Lower lobe of right lung (tissue), 2 donors: ENCODE measurements around the gene SHISA5. TPM values are rescaled to one million over a fixed set of nuclear protein-coding genes. Genes with fewer than 3 reads are reported as not detected.

ENCODE experiments used
- ATAC-seq, 2 donors: fragments of 200-7000 bp; cut with Tn5 transposase; one replicate each; pipeline ENCODE4 v1.9.1; 2020 to 2022; ENCODE audit warnings: mild to moderate bottlenecking in 2 of 2, moderate library complexity in 2 of 2
- DNase-seq: peaks from one replicate; pipeline ENCODE4 v3.0.0-alpha.2; 2020
- H3K27ac ChIP-seq: fragments of 200-600 bp; one replicate; pipeline ENCODE4 v1.8.0; 2022
- H3K27me3 ChIP-seq: fragments of 200-600 bp; one replicate; pipeline ENCODE4 v1.8.0; 2022; ENCODE audit warnings: low read depth
- H3K36me3 ChIP-seq: fragments of 200-600 bp; one replicate; pipeline ENCODE4 v1.8.0; 2022; ENCODE audit warnings: mild to moderate bottlenecking
- H3K4me1 ChIP-seq: fragments of 200-600 bp; one replicate; pipeline ENCODE4 v1.8.0; 2022
- H3K4me3 ChIP-seq: fragments of 200-600 bp; one replicate; pipeline ENCODE4 v1.8.0; 2022; ENCODE audit warnings: mild to moderate bottlenecking
- H3K9me3 ChIP-seq: fragments of 200-600 bp; one replicate; pipeline ENCODE4 v1.8.0; 2022
- intact Hi-C: fragments of 100-400 bp; cut with DNase I; formaldehyde crosslinking; loops from one replicate; pipeline ENCODE4 v1.11.0; 2022
- total RNA-seq: library from RNA; stranded (reverse); fragmentation: NEBNext Ultra II Directional; extraction: Animal tissue kit (Norgen Biotek cat#: 25700); gene quantifications from one replicate; pipeline ENCODE4 v1.2.1, GENCODE V29; 2021
- TF ChIP-seq, protein P1 (sequence below): fragments of 200-600 bp; IDR thresholded peaks from one replicate; pipeline ENCODE4 v1.8.0; 2022; ENCODE audit warnings: antibody characterized with exemption, mild to moderate bottlenecking
- donor health status: DM: no; HTN: yes; CAD: no; lungs with severe emphysema.

The SHISA5 gene
- total RNA-seq, 1 donor from 2014 or later = 187 TPM

- no peaks in the 10 kb centered on the region for H3K27me3 ChIP-seq
- no peak overlapping the region for H3K4me3 ChIP-seq
- H3K9me3 ChIP-seq = no peaks in the 10 kb centered on the region
- no peak overlapping the region for H3K27ac ChIP-seq
- H3K4me1 ChIP-seq = peaks cover 34% of the 10 kb centered on the region
- no peak for DNase-seq
- H3K36me3 ChIP-seq = peaks cover 38% of the 10 kb centered on the region
- TF ChIP-seq, protein P1, sequence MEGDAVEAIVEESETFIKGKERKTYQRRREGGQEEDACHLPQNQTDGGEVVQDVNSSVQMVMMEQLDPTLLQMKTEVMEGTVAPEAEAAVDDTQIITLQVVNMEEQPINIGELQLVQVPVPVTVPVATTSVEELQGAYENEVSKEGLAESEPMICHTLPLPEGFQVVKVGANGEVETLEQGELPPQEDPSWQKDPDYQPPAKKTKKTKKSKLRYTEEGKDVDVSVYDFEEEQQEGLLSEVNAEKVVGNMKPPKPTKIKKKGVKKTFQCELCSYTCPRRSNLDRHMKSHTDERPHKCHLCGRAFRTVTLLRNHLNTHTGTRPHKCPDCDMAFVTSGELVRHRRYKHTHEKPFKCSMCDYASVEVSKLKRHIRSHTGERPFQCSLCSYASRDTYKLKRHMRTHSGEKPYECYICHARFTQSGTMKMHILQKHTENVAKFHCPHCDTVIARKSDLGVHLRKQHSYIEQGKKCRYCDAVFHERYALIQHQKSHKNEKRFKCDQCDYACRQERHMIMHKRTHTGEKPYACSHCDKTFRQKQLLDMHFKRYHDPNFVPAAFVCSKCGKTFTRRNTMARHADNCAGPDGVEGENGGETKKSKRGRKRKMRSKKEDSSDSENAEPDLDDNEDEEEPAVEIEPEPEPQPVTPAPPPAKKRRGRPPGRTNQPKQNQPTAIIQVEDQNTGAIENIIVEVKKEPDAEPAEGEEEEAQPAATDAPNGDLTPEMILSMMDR = no peak
- intact Hi-C loops = no loop called here
- ATAC-seq = no peak
Observed at GRCh38 chr3:48423241-48423882, 80.6 kb downstream of the SHISA5 start.

DNA sequence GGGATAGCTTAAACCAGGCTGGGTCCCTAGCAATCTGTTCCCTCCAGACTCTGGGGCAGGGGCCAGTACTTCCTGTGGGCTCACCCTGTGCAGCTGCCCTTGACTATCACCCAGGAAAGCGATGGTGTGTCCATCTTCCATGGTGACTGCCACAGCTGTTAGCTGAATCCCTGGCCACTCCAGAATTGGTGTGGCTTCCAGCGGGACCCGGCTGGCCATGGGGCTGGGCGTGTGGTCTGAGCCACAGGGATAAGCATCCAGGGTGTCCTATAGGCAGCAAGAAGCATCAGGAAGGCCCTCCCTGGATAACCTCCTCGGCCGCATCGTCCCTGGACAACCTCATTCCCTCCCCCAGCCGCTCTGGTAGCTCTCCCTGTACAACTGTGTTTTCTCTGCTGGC, 81.3 kb downstream of the SHISA5 start:
- no peak overlapping the region for H3K27ac ChIP-seq
- peaks cover 27% of the 10 kb centered on the region for H3K4me1 ChIP-seq
- H3K27me3 ChIP-seq = no peaks in the 10 kb centered on the region
- intact Hi-C loops = no loop called here
- H3K36me3 ChIP-seq = peaks cover 45% of the 10 kb centered on the region
- TF ChIP-seq, protein P1 = no peak
- ATAC-seq (no peak), DNase-seq (no peak)
- no peaks in the 10 kb centered on the region for H3K9me3 ChIP-seq
- H3K4me3 ChIP-seq = no peak overlapping the region

GRCh38 chr3:48422272-48422671, 81.7 kb downstream of the SHISA5 start:
- no peak overlapping the region for H3K27ac ChIP-seq
- H3K27me3 ChIP-seq = no peaks in the 10 kb centered on the region
- H3K4me1 ChIP-seq = peaks cover 23% of the 10 kb centered on the region
- intact Hi-C loops = no loop called here
- DNase-seq (no peak), ATAC-seq (no peak)
- no peak overlapping the region for H3K4me3 ChIP-seq
- H3K9me3 ChIP-seq = no peaks in the 10 kb centered on the region
- H3K36me3 ChIP-seq = peaks cover 49% of the 10 kb centered on the region
- TF ChIP-seq, protein P1 = no peak

GRCh38 chr3:48420561-48420960, 83.4 kb downstream of the SHISA5 start:
- TF ChIP-seq, protein P1 = no peak

DNA sequence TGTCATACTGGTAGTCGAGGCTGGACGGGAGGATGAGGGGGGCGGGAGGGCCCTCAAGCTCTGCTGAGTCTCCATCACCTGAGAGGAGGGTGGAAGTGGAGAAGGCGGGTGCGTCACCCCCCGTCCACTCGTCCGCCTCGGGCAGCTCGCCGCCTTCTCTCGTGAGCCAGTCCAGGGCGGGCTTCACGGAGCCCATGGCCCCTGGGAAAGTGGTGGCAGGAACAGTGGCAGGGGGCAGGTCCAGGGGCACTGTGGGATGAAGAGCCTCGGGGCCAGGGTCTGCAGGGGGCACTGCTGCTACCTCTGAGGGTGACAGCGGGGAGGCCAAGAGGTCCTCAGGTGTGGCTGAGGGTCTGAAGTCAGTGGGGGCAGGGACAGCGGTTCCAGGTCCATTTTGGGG, 84.4 kb downstream of the SHISA5 start:
- Histone ChIP-seq H3K27ac (no peak overlapping the region), H3K4me1 (no peaks in the 10 kb centered on the region), H3K27me3 (no peaks in the 10 kb centered on the region), H3K9me3 (no peaks in the 10 kb centered on the region), H3K36me3 (peaks cover 76% of the 10 kb centered on the region), H3K4me3 (no peak overlapping the region)
- TF ChIP-seq, protein P1 = no peak
- DNase-seq (no peak), ATAC-seq (no peak)
- intact Hi-C loops = no loop called here

More at GRCh38 chr3:48420561-48420960, 83.4 kb downstream of the SHISA5 start:
- intact Hi-C loops = no loop called here
- DNase-seq (no peak), ATAC-seq (no peak)
- Histone ChIP-seq H3K9me3 (no peaks in the 10 kb centered on the region), H3K36me3 (peaks cover 66% of the 10 kb centered on the region), H3K4me3 (no peak overlapping the region), H3K27ac (no peak overlapping the region), H3K27me3 (no peaks in the 10 kb centered on the region), H3K4me1 (peaks cover 7% of the 10 kb centered on the region)
